Measurements from ENCODE around the gene FASLG.

DNA sequence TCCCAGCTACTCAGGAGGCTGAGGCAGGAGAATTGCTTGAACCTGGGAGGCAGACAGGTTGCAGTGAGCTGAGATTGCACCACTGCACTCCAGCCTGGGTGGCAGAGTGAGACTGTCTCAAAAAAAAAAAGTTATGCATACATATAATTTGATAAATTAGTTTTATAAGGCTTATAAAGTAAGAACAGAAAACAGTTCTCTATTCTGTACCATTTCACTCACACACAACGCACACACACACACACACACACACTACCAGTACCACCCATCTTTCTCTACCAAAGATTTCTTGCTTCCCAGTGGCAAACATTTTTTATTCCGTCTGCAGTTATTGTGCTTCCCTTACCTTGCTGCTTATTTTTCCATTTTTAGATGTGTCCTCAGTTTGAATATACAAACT is 46.4 kb upstream of the FASLG start:
- no peak for TF ChIP-seq CTCF (IDR thresholded peaks at IDR 0.05)
- TF ChIP-seq POLR2A (IDR thresholded peaks at IDR 0.05): no peak
